GM15510 (cell line): Measurements from ENCODE around the gene TPSB2.
"Not testable (repeated sequence)": the region's sequence is repeated elsewhere in the genome, so short reads cannot be mapped to it uniquely, and the experiment has no call there.

Experiments used
- POLR2A ChIP-seq: IDR thresholded peaks from 3 replicates; pipeline ENCODE4 v1.6.1; 2011; ENCODE audit warnings: borderline replicate concordance; ENCODE audit not compliant: insufficient read length; ENCODE audit errors: extremely low read depth

TPSB2 gene

GRCh38 chr16:1230084-1230470 lies at the start of gene TPSB2:
Gene TPSB2, minus strand, starts transcription at chr16:1230184. Its CDS starts 233 bp downstream, at chr16:1229951.
- not testable (repeated sequence) for TF ChIP-seq POLR2A

DNA sequence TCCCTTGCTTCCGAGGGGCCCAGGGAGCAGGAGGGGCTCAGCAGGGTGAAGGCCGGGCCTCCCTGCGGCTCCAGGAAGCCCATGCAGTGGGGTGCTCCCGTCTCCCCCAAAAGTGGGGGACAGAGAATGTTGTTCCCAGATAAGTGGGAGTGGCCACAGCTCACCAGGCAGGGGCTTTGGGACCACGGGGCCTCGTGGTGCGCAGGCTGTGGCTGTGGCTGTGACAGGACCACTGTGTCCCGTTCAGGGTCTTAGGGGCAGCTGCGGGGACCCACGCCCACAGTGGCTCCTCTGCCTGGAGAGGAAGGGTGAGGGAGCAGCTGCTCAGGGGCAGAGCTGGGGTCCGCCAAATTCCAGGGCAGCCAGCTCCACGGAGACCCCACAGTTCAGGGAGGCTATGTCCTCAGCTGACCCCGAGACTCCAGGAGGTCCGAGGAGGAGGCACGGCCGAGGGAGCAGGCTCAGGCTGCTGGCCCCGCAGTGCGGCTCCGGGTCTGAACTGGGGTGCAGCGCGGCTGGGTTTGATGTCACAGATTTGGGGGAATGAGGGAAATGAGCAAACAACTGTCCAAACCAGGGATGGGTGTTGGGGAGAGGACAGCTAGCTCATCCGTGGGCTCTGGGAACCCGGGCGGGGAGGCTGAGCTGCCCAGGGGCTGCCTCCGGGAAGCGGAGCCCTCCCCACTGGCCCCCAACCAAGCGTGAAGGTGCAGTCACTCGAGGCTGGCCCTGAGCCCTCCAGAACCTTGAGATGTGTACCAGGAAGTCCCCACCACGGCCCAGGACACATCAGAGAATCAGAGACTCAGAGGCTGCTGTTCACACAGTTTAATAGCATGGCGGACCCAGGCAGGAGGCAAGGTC lies 49.3 kb upstream of the TPSB2 start:
- no peak for TF ChIP-seq POLR2A

- TF ChIP-seq POLR2A = no peak
These were observed 48.5 kb upstream of the TPSB2 start for GRCh38 chr16:1278477-1278876.

- no peak for TF ChIP-seq POLR2A
These were observed 47.8 kb upstream of the TPSB2 start for GRCh38 chr16:1277617-1278282.

DNA sequence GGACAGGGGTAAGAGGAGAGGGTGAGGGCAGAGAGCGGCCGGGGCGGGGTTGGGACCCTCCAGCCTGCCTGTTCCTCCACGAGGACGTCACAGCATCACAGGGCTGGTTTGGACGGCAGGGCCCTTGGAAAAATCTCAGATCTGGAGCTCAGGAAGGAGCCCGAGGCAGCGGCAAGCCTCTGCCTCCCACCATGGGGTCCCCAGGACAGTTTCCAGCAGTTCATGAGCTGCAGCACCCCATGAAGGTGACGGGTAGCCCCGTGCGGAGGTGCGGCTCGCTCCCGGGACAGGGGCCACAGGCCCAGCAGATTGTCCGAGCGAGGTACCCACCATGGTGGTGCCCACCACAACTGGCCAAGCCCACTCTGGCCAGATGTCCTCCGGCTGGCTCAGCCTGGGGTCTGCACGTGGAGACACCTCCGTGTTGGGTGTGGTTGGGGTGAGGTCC lies 47.2 kb upstream of the TPSB2 start:
- TF ChIP-seq POLR2A = no peak

DNA sequence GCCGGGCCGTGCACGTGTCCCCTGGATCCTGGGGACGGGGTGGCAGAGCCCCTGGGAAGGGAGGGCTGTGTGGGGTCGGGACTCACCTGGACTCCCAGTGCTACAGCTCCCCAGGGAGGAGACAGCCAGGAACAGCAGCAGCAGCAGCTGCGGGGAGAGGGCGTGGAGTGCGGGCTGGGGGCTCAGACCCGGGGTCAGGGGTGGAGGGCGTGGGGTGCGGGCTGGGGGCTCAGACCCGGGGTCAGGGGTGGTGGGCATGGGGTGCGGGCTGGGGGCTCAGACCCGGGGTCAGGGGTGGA lies 46.5 kb upstream of the TPSB2 start:
- no peak for TF ChIP-seq POLR2A

DNA sequence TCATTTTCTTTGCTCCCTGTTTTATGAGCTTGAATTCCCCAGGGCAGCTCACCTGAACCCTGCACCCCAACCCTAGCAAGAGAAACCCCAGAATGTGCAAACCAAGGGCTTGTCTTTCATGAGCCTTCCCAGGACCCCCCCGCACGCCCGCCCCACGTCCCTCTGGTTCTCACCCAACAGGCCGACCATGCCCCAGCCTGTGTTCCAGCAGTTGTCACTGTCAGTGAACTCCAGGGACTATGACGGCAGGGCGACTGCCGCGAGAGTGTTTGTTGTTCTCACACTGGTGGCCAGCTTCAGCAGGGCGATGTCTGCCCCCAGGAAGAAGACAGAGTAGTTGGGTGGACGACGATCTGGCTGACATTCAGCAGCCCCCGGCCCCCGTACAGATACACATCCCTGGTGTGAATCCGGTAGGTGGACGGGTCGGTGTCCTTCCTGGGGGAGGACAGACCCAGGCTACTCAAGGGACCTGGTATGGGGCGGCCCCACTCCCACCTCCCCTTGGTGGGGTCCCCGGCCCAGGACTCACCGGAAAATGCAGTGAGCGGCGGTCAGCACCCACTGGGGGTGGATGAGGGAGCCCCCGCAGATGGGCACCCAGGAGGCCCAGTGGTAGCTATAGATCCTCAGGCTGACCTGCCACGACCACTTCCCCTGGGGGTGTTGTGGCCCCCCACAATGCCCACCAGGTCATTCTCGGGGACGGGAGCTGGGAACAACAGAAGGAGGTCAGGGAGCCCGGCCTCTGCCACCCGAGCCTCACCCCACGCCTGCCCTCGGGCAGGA lies 46.0 kb upstream of the TPSB2 start:
- no peak for TF ChIP-seq POLR2A

DNA sequence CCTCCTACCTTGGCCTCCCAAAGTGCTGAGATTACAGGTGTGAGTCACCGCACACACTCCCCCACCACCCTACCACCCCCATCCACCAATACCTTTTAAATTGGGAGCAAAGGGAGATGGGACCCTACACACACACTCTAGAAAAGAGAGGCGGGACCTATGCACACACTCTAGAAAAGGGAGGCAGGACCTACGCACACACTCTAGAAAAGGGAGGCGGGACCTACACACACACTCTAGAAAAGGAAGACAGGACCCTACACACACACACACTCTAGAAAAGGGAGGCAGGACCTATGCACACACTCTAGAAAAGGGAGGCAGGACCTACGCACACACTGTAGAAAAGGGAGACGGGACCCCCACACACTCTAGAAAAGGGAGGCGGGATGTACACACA lies 44.8 kb upstream of the TPSB2 start:
- no peak for TF ChIP-seq POLR2A

DNA sequence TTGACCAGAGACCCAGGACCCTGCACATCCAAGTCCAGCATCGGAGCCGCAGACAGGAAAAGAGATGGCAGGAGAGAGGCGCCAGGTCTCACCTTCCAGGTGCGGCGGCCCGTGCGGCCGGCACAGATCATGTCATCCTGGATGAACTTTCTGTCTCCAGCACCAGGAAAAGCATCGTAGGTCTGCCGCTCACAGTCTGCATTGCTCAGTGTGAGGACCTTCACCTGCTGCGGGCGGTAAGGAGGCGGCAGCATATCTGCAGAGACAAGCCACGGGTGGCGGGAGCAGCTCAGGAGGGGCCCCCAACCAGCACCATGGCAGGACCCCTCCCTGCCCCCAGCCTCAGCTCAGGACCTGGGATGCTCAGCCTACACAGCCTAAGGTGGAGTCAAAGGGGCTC lies 43.8 kb upstream of the TPSB2 start:
- no peak for TF ChIP-seq POLR2A

- TF ChIP-seq POLR2A = no peak
These were observed 42.6 kb upstream of the TPSB2 start for GRCh38 chr16:1272453-1273198.

- no peak for TF ChIP-seq POLR2A
These were observed 41.4 kb upstream of the TPSB2 start for GRCh38 chr16:1271380-1271723.

- no peak for TF ChIP-seq POLR2A
These were observed 35.8 kb upstream of the TPSB2 start for GRCh38 chr16:1265826-1266225.

DNA sequence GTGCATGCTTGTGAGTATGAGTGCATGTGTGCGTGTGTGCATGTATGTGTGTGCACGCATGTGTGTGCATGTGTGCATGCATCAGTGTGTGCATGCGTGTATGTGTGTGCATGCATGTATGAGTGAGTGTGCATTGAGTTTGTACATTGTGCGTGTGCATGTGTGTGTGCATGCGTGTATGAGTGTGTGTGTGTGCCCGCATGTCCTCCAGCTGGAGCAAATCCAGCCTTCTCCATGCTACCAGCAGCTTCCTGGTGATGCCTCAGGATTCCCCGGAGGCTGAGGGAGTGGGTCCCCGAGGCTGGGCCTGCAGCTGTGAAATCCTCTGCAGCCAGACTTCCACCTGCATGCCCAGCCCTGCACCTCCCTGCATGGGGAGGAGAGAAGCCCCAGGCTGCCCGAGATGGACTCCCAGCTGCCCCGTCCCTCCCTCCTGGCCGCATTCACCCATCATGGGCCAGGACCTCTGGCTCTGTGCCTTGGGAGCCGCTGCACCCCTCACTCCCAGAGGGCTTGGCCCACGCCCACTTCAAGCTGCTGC lies 35.2 kb upstream of the TPSB2 start:
- TF ChIP-seq POLR2A = no peak

GRCh38 chr16:1264345-1265089 lies 34.5 kb upstream of the TPSB2 start:
- no peak for TF ChIP-seq POLR2A
